ENCODE results near the gene TDRKH.

DNA sequence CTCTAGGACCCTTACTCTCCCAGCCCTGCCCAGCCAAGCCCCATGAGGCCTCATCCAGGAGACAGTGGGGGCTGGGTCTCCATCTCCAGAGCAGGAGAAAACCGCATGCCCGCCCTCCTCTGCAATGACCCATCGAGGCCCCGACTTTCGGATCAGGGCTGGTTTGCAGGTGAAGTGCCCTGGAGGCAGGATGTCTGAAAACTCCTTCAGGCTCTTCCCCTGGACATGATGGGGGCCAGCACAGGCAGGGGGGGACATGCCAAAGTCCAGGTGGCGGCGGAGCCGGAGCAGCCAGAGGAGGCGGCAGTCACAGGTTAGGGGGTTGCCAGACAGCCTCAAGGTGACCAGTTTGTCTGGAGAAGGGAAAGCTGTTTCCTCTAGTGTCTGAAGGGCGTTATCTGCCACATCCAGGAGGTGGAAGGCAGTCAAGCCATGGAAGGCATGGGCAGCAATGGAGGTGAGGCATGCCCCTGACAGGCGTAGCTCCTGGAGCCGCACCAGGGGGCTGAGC is 11.1 kb upstream of the TDRKH start:
- TF ChIP-seq, protein P1, sequence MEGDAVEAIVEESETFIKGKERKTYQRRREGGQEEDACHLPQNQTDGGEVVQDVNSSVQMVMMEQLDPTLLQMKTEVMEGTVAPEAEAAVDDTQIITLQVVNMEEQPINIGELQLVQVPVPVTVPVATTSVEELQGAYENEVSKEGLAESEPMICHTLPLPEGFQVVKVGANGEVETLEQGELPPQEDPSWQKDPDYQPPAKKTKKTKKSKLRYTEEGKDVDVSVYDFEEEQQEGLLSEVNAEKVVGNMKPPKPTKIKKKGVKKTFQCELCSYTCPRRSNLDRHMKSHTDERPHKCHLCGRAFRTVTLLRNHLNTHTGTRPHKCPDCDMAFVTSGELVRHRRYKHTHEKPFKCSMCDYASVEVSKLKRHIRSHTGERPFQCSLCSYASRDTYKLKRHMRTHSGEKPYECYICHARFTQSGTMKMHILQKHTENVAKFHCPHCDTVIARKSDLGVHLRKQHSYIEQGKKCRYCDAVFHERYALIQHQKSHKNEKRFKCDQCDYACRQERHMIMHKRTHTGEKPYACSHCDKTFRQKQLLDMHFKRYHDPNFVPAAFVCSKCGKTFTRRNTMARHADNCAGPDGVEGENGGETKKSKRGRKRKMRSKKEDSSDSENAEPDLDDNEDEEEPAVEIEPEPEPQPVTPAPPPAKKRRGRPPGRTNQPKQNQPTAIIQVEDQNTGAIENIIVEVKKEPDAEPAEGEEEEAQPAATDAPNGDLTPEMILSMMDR (IDR thresholded peaks at IDR 0.05; ENCODE audit: low read depth, low read length) = no peak
- no peak for TF ChIP-seq POLR2A (IDR thresholded peaks at IDR 0.05; ENCODE audit: extremely low read depth, insufficient read length)
